ENCODE results near the gene ADH1C.
"Not testable (repeated sequence)": the region's sequence is repeated elsewhere in the genome, so short reads cannot be mapped to it uniquely, and the experiment has no call there.

ADH1C gene

DNA sequence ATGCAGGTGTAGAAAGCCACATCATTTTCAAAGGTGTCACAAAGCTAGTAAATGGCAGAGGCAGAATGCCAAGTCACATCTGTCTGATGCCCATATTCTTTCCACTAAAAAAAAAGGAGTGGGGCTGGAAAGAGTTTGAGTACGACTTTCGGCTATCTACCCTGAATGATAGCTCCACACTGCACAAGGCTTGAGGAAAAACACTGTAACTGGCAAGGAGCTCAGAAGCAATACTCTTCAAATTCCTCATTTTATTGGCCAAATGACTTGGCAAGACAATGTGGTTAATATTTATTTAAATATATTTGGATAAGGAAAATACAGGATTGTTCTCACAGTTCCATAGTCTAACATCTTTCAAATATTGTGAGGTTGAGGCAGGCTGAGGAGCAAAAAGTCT is 5.4 kb upstream of the ADH1C start:
- no peak for DNase-seq (ENCODE audit: low spot score)

DNA sequence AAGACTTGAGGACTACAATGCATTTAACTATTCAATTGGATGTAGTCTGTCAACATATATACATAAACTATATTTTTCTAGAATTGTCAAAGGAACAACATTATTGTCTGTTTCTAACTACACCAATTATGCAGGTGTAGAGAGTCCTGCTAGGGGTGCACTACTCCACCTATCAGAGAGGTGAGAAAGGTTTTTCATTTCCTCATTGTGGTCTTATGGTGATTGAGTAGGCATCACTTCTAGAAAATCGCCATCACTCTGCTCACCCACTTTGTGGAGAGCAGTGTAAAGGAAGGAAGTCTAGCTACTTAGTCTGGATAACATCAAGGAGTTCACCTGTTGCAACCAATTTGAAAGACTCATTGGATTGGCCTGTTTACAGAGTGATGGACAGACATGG is 4.4 kb upstream of the ADH1C start:
- DNase-seq (ENCODE audit: low spot score), result no peak

DNA sequence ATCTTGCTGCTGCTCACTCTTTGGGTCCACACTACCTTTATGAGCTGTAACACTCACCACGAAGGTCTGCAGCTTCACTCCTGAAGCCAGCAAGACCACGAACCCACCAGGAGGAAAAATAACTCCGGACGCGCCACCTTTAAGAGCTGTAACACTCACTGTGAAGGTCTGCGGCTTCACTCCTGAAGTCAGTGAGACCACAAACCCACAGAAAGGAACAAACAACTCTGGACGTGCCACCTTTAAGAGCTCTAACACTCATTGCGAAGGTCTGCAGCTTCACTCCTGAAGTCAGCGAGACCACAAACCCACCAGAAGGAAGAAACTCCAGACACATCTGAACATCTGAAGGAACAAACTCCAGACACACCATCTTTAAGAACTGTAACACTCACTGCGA is 3.6 kb upstream of the ADH1C start:
- DNase-seq (ENCODE audit: low spot score), result not testable (repeated sequence)

DNA sequence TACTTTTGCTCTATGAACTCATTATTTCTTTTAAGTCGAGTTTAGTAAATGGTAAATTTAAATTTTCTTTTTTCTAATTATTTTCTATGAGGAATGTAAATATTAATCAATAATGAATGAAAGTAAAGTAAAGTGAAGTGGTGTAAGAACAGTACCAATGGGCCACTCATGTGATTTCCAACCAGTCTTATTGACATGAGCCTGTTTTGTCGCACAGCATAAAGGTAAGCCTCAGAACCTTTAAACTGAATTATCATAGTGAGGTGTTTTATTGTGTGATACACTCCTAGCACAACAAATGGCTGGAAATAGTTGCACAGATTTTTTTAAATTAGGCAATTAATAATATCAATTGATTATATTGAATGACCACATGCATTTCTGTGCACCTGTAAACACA is 1.1 kb downstream of the ADH1C start:
- DNase-seq (ENCODE audit: low spot score), result no peak

DNA sequence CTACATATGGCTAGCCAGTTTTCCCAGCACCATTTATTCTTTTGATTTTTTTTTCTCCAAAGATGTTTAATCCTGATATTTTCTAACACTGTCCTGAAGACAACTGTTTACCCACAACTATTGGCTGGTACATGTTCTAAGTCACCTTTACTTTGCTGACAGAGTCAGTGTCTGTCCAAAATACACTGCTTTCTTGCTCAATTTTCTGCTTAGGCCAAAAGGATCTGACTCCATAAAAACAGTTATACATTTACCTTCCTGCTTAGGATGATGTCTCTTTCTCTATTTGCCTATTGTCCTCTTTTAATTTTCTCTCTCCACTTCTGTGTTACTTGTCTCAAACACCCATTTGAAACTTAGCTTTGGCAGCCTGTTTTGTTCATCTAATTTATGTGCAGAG is 3.2 kb downstream of the ADH1C start:
- DNase-seq (ENCODE audit: low spot score), result no peak

DNA sequence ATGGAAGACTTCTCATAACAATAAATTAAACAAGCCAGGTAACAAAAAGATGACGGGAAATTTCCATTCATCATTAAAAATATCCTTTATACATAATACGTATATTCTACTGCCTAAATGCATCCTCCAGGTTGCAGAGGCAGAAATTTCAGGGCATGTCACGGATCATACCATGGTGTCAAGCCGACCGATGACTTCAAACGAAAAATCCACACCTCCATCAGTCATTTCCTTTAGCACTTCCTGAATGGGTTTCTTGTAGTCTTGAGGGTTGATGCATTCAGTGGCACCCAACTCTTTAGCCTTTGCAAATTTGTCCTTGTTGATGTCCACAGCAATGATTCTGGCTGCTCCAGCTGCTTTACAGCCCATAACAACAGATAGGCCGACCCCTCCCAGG is 9.9 kb downstream of the ADH1C start:
- not testable (repeated sequence) for DNase-seq (ENCODE audit: low spot score)

DNA sequence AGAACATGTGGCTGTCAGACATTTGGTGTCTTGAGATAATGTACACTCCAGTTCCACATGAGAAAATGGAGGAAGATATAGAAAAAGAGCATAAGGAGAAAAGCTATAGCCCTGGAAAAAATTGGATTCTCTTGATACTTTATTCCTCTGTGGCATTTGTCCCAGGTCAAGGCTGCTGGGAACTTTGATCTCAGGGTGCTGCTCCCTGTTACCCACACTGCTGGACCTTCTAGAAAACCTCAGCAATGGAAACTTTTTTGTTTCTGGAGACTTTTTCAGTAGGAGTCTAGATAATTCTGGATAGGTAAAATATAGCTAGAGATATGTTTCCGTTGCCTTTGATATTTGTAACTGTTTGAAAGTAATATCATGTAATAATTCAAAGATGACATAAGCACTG is 11.1 kb downstream of the ADH1C start:
- no peak for DNase-seq (ENCODE audit: low spot score)

DNA sequence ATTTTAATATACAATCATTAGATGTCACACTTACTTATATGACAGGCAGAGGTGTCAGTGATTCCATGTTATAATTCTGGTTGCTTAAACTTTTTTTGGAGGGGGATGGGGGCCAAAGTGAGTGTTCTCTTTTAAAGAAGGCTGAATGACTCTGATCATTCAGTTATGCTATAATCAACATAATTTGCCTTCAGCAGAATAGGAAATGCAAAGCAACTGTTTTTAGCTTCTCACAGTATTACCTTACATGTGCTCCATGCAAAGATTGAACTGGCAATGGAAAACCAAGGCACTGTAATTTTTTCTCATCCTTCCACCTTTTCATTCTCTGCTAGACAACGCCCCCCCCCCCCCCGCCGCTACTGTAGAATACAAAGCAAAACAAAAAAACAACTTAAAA is 13.4 kb downstream of the ADH1C start:
- no peak for DNase-seq (ENCODE audit: low spot score)

DNA sequence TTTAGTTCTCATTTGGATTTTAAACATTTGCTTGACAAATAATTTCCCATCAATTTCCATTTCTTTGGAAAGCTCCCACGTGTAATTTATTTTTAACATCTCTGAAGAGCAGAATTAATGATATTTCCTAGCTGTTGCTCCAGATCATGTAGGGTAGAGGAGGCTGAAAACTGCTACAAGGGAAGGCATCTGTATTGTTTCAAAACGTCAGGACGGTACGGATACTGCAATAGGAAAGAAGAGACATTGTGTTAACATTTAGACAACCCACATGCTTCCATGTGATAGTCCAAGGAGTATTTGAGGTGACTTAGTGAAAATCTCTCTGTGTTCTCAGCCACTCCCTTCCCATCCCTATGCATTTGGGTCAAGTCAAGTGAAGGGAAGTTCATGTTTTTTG is 16.0 kb downstream of the ADH1C start:
- DNase-seq (ENCODE audit: low spot score), result no peak

DNA sequence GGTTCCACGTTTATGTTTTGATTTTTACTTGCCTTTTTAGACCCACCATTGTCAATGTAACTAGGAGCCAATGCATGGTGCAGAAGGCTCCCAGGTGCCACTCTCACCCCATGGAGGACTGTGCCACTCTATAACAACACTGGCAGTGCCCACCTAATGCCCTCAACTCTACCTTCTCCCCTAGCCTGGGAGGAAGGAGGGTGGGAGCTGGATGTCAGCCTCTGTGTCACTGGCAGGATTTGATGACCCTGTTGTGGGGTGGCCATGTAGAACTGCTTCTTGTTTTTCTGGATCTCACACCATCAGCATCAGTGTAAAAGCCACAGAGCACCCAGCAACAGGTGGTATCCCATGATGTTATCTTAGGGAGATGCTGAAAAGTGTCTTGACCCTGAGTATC is 17.7 kb downstream of the ADH1C start:
- DNase-seq (ENCODE audit: low spot score), result no peak

DNA sequence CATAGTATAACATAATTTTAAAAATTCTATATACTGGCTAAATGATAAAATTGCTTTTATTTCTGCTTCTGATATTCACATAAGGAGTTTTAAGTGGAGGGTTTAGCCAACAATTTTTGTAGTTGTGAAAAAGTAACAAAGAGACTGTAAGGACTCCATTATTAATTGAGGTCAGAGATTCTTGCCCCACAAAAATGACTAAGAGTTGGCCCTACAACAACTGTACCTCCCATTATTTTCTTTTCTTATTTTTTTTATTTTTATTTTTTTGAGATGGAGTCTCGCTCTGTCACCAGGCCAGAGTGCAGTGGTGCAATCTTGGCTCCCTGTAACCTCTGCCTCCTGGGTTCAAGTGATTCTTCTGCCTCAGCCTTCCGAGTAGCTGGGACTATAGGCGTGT is 21.9 kb downstream of the ADH1C start:
- DNase-seq (ENCODE audit: low spot score), result no peak

DNA sequence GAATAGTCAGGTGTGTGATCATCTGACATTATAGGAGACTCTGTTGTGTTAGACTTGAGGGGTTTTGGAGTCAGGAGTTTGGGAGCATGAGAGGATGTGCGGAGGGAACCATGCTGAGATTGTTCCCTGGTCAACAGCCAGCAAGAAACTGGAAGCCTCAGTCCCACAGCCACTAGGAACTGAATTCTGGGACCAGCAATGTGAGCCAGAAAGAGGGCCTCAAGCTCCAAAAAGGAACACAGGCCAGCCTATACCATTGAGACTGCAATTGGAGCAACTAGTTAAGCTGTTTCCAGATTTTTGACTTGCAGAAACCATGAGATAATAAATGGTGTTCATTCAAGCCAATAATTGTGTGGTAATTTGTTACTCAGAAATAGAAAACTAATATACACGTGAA is 22.7 kb downstream of the ADH1C start:
- no peak for DNase-seq (ENCODE audit: low spot score)

DNA sequence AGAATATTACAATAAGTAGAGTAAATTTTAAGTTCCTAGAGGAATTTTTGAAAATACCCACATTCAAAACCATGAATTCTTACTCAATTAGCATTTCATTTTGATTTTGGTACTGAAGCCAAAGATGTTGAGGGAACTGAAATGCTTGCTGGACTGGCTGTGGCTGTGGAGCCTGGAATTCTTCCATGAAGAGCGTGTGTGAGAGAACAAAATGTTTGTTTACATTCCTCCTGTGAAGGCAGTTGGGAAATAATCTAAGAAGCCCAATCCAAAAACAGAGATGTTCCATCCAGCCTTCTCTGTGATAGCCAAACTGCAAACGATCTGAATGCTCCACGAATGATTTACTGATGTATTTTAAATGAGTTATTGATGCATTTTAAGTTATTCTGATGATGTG is 27.6 kb downstream of the ADH1C start:
- DNase-seq (ENCODE audit: low spot score), result peak; percentile 47

DNA sequence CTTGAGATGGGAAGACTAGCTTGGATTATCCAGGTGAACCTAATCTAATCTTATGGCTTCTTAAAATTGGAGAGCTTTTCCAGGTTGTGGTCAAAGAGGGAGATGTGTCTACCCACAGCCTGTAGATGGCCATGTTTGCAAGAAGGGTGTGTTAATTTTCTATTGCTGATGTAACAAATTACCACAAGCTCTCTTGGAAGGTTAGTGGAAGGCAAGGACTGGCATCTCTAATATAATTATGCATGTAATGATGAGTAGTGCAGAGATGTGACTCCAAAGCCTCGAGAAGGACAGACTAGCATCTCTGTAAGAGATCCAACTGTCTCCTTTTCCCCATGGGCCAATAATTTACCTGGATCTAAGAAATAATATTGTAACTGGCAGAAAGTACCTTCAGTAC is 28.2 kb downstream of the ADH1C start:
- no peak for DNase-seq (ENCODE audit: low spot score)

DNA sequence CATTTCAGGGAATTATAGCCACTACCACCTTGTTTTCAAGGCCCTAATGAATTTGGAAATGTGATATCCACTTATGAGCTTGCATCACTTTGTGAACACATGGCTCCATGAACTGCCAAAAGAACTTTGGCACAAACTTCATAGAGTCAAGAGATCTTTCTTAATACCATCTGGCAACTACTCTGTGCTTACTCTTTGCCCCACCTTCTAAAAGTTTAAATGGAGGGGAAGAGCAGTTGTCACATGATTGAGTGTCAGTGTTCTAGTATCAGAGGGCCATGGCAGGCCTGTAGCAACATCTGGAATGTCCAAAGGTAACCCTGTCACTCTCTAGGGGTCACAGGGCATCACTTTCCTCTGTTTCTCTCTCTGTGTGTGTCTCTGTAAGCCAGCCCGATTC is 28.8 kb downstream of the ADH1C start:
- no peak for DNase-seq (ENCODE audit: low spot score)

DNA sequence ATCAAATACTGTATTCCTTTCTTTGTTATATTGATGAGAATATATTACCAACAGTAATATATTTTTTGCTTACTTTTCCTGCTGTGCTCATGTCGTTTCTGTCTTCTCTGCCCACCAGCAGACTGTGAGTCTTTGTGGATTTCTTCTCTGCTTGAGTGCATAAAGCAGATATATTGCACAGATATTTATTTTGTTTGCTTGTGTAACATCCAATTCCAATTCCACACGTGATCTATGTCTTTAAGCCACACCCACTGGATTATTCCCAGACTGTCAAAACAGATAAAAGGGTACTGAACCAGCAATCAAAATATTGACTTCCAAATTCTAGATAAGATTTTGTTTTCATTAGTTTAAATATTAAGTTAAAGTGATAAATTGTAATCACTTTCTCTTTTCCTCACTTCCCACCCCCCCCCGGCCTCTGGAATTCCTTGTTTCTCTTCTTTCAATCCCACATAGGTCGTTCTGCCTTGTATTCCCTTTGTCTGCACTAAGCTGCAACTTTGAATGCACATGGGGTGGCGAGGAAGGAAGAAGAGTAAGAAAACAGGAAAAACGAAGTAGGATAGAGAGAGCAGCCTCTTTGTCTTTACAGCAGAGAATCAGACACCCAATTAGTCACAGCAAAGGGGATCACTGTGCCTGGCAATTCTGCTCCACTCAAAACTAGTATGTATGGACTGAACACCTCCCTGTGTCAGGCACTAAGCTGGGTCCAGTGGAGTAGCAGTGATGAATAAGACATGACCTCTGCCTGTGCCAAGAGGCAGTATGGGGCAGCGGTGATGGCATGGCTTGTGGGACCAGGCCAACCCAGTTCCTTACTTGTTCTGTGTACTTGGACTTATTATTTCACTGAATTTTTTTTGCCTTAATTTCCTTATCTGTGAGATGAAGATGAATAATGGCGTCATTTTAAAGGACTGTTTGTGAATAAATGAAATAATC is 31.0 kb downstream of the ADH1C start, which contains the start of gene ADH1B:
TSS of gene ADH1B (minus strand) at position 161 of the 951 bp plus-strand sequence. CDS start at position 91, 70 bp downstream.
- DNase-seq (ENCODE audit: low spot score), result no peak

DNA sequence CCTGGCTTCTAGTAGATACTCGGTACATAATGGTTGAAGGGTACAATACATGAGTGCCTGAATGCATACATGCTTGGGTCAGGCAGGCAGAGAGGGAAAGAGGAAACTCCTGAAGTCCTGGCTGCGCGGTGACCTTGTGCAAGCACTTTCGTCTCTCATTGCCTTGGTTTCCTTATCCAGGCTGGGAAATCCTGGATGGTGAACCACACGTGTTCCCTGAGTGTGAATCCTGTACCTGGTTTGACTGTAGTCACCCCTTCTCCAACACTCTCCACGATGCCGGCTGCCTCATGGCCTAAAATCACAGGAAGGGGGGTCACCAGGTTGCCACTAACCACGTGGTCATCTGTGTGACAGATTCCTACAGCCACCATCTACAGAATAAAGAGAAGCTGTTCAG is 34.7 kb downstream of the ADH1C start:
- not testable (repeated sequence) for DNase-seq (ENCODE audit: low spot score)

DNA sequence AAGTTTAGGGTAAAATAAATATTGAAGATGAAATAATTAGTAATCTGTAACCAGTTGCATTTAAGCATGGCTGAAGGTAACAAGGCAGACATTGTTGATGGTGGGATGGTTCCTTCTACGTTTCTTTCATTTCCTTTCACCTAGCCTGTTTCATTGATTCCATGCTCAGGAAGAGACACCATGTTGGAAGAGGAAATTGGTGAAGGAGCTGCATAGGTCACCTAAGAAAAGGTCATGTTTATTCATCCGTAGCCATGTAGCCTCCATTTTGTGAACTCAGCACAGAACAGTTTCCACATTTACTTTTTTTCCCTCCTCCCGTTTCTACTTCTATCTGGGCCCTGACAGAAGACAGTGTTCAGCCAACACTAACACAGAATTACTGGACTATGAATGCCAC is 35.2 kb downstream of the ADH1C start:
- no peak for DNase-seq (ENCODE audit: low spot score)

DNA sequence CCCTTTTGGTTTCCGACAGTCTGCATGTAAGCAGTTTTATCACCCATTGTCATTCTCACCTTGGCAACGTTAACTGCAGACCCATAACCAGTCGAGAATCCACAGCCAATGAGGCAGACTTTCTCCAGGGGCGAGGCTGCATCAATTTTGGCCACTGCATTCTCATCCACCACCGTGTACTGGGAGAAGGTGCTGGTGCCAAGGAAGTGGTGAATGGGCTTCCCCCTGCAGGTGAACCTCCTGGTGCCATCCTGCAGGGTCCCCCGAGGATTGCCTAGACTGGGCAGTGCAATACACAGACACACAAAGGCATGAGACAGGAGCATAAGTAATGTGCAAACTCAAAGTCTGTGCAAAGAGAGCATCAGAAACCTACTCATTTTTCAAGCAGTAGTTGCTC is 36.7 kb downstream of the ADH1C start:
- no peak for DNase-seq (ENCODE audit: low spot score)

DNA sequence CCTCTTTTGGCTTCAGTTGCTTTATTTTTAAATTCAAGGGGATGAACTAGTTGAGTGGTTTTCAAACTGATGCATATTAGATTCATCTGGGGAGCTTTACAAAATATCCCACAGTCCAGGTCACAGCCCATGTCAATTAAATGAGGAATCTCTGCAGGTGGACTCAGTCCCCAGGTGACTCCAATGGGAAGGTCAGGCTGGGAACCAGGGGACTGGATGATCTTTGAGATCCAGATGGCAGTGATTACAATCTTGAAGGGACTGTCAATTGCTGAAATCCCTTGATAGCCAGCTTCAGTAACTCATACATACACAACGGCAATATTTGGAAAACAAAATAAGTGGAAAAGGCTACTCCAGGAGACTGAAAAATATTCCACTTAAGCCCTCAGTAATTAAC is 38.3 kb downstream of the ADH1C start:
- DNase-seq (ENCODE audit: low spot score), result no peak

DNA sequence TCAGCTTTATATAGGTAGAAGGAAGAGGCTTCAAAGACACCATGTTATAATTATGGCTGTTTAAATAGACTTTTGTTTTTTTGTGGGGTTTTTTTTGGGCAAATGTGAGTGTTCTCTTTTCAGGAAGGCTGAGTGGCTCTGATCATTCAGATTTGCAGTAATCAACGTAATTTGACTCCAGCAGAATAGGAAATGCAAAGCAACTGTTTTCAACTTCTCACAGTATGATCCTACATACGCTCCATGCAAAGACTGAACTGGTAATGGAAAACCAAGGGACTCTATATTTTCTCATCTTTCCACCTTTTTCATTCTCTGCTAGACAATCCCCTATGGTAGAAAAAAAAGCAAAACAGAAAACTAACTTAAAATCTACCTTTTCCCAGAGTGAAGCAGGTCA is 42.2 kb downstream of the ADH1C start:
- DNase-seq (ENCODE audit: low spot score), result no peak

DNA sequence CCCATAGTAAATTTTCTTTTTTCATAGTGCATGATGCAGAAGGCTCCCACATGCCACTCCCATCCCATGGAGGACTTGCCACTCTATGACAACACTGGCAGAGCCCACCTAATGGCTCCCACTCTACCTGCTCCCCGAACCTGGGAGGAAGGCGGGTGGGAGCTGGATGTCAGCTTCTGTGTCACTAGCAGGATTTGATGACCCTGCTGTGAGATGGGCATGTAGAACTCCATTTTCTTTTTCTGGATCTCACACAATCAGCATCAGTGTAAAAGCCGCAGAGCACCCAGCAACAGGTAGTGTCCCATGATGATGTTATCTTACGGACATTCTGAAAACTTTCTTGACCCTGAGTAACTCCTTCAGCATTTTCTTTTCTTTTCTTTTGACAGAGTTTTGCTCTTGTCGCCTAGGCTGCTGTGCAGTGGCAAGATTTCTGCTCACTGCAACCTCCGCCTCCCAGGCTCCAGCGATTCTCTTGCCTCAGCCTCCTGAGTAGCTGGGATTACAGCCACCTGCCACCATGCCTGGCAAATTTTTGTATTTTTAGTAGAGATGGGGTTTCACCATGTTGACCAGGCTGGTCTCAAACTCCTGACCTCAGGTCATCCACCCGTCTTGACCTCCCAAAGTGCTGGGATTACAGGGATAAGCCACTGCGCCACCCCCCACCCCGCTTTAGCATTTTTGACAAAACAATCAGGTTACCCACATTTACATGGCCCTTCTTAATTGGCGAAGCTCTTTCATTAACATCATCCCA is 46.7 kb downstream of the ADH1C start:
- no peak for DNase-seq (ENCODE audit: low spot score)
